WTC11 (cell line): ENCODE data around the gene RPS5. TPM values are rescaled to one million over a fixed set of nuclear protein-coding genes. Genes with fewer than 3 reads are reported as not detected.

Experiments used
- ATAC-seq: fragments of 200-7000 bp; cut with Tn5 transposase; 2 replicates; pipeline ENCODE4 v1.10.0; 2021; ENCODE audit warnings: mild to moderate bottlenecking, moderate library complexity
- CTCF ChIA-PET: fragments of 300-600 bp; sonication (Branson Sonifier 250); formaldehyde crosslinking; loops from one replicate; lab custom pipeline; 2021; ENCODE audit warnings: antibody characterized with exemption; lab: Charles Lee
- POLR2A ChIA-PET: fragments of 350-600 bp; sonication (Branson Sonifier 250); formaldehyde crosslinking; loops from one replicate; lab custom pipeline; 2021; ENCODE audit warnings: antibody characterized with exemption; lab: Charles Lee
- DNase-seq: peaks from one replicate; pipeline ENCODE4 v3.0.0; 2021; ENCODE audit warnings: low spot score
- H3K27ac Mint-ChIP-seq: 2 replicates; pipeline ENCODE4 v1.8.0; 2021; ENCODE audit warnings: mixed read lengths
- H3K27me3 Mint-ChIP-seq: 2 replicates; pipeline ENCODE4 v1.8.0; 2021; ENCODE audit warnings: low read depth, mild to moderate bottlenecking, moderate library complexity, mixed read lengths
- H3K36me3 Mint-ChIP-seq: 2 replicates; pipeline ENCODE4 v1.8.0; 2021; ENCODE audit warnings: mixed read lengths
- H3K4me1 Mint-ChIP-seq: 2 replicates; pipeline ENCODE4 v1.8.0; 2022; ENCODE audit warnings: mixed read lengths
- H3K4me3 Mint-ChIP-seq: 2 replicates; pipeline ENCODE4 v1.8.0; 2021; ENCODE audit warnings: mild to moderate bottlenecking, moderate library complexity, mixed read lengths
- H3K9me3 Mint-ChIP-seq: 2 replicates; pipeline ENCODE4 v1.8.0; 2021; ENCODE audit warnings: mixed read lengths
- AFF4 ChIP-seq: sonication (generic); formaldehyde crosslinking; IDR thresholded peaks from 2 replicates; pipeline ENCODE4 v1.8.1; 2023; ENCODE audit warnings: mild to moderate bottlenecking, missing genetic modification reagents, borderline replicate concordance
- ARID4B ChIP-seq: sonication (generic); formaldehyde crosslinking; IDR thresholded peaks from 2 replicates; pipeline ENCODE4 v1.8.0; 2023; ENCODE audit warnings: missing genetic modification reagents, mild to moderate bottlenecking, borderline replicate concordance
- CDX4 ChIP-seq: fragments of 250-450 bp; sonication (Bioruptor Pico); IDR thresholded peaks from 2 replicates; pipeline ENCODE4 v1.9.0; 2021; ENCODE audit warnings: moderate library complexity, mild to moderate bottlenecking, inconsistent platforms, borderline replicate concordance
- ERG ChIP-seq: fragments of 250-450 bp; sonication (Bioruptor Pico); IDR thresholded peaks from 2 replicates; pipeline ENCODE4 v1.8.0; 2021; ENCODE audit warnings: mild to moderate bottlenecking
- ETV6 ChIP-seq: sonication (generic); formaldehyde crosslinking; IDR thresholded peaks from 2 replicates; pipeline ENCODE4 v1.8.1; 2022; ENCODE audit warnings: mild to moderate bottlenecking, missing genetic modification reagents
- FOXP1 ChIP-seq: sonication (generic); formaldehyde crosslinking; IDR thresholded peaks from 2 replicates; pipeline ENCODE4 v1.8.0; 2022; ENCODE audit warnings: missing genetic modification reagents, mild to moderate bottlenecking, moderate library complexity, borderline replicate concordance
- IRF2 ChIP-seq: sonication (generic); formaldehyde crosslinking; IDR thresholded peaks from 2 replicates; pipeline ENCODE4 v1.8.0; 2022; ENCODE audit warnings: low read depth, missing genetic modification reagents, borderline replicate concordance
- MAX ChIP-seq: sonication (generic); formaldehyde crosslinking; IDR thresholded peaks from 2 replicates; pipeline ENCODE4 v1.8.0; 2022; ENCODE audit warnings: mild to moderate bottlenecking, missing genetic modification reagents
- MYBL2 ChIP-seq: sonication (generic); formaldehyde crosslinking; IDR thresholded peaks from 2 replicates; pipeline ENCODE4 v1.8.1; 2023; ENCODE audit warnings: mild to moderate bottlenecking, moderate library complexity, missing genetic modification reagents
- NFATC4 ChIP-seq: fragments of 250-450 bp; sonication (Bioruptor Pico); IDR thresholded peaks from 2 replicates; pipeline ENCODE4 v1.9.0; 2021; ENCODE audit warnings: mild to moderate bottlenecking
- NFE2L1 ChIP-seq: sonication (generic); formaldehyde crosslinking; IDR thresholded peaks from 2 replicates; pipeline ENCODE4 v1.8.1; 2023; ENCODE audit warnings: missing genetic modification reagents
- NFYB ChIP-seq: sonication (generic); formaldehyde crosslinking; conservative IDR thresholded peaks from 2 replicates; pipeline ENCODE4 v1.8.0; 2022; ENCODE audit warnings: low read depth, missing genetic modification reagents
- PRRX2 ChIP-seq: fragments of 250-450 bp; sonication (Bioruptor Pico); IDR thresholded peaks from 2 replicates; pipeline ENCODE4 v1.8.0; 2021; ENCODE audit warnings: mild to moderate bottlenecking
- TEAD4 ChIP-seq: sonication (generic); formaldehyde crosslinking; IDR thresholded peaks from 2 replicates; pipeline ENCODE4 v1.8.0; 2022; ENCODE audit warnings: mild to moderate bottlenecking, missing genetic modification reagents
- ZNF232 ChIP-seq: sonication (generic); formaldehyde crosslinking; IDR thresholded peaks from 2 replicates; pipeline ENCODE4 v1.8.0; 2022; ENCODE audit warnings: mild to moderate bottlenecking, missing genetic modification reagents
- ZNF263 ChIP-seq: sonication (generic); formaldehyde crosslinking; IDR thresholded peaks from 2 replicates; pipeline ENCODE4 v1.8.1; 2022; ENCODE audit warnings: low read depth, mild to moderate bottlenecking, moderate library complexity, missing genetic modification reagents
- ZNF396 ChIP-seq: fragments of 250-450 bp; sonication (Bioruptor Pico); IDR thresholded peaks from 2 replicates; pipeline ENCODE4 v1.8.0; 2021; ENCODE audit warnings: mild to moderate bottlenecking, moderate library complexity, borderline replicate concordance
- ZNF532 ChIP-seq: fragments of 250-450 bp; sonication (Bioruptor Pico); IDR thresholded peaks from 2 replicates; pipeline ENCODE4 v1.9.0; 2021; ENCODE audit warnings: mild to moderate bottlenecking, borderline replicate concordance
- ZNF671 ChIP-seq: fragments of 250-450 bp; sonication (Bioruptor Pico); IDR thresholded peaks from 2 replicates; pipeline ENCODE4 v1.8.0; 2021; ENCODE audit warnings: mild to moderate bottlenecking
- total RNA-seq: library from RNA; stranded (reverse); gene quantifications from 3 replicates; pipeline ENCODE4 v1.2.3, GENCODE V29; 2021

RPS5 gene
- total RNA-seq, 1 experiment from 2014 or later = 1,502 TPM

- H3K9me3 Mint-ChIP-seq = no peaks in the 10 kb centered on the region
- peaks cover 33% of the 10 kb centered on the region for H3K27me3 Mint-ChIP-seq
- H3K4me3 Mint-ChIP-seq = peak overlapping the region; percentile 83
- CTCF ChIA-PET = no interaction called here
- DNase-seq (peak; percentile 99), ATAC-seq (peak; percentile 95)
- POLR2A ChIA-PET = no interaction called here
- peaks cover 9% of the 10 kb centered on the region for H3K4me1 Mint-ChIP-seq
- peak overlapping the region; percentile 53; the same call in 1 of the 2 replicates for H3K27ac Mint-ChIP-seq
- H3K36me3 Mint-ChIP-seq = peaks cover 4% of the 10 kb centered on the region; the same call in 1 of the 2 replicates
- TF ChIP-seq NFYB (peak; percentile 94), ZNF263 (CRISPR knock-in tag) (no peak), ERG (CRISPR knock-in tag) (no peak), ZNF532 (CRISPR knock-in tag) (no peak), MAX (CRISPR knock-in tag) (peak; percentile 92), ETV6 (0 out of 2 replicates have a peak, but pooled peaks have one; percentile 40), PRRX2 (CRISPR knock-in tag) (no peak), CDX4 (CRISPR knock-in tag) (no peak), FOXP1 (CRISPR knock-in tag) (peak; percentile 54; the same call in 1 of the 2 replicates), ZNF671 (CRISPR knock-in tag) (no peak), ZNF396 (no peak), TEAD4 (CRISPR knock-in tag) (no peak), NFE2L1 (CRISPR knock-in tag) (peak; percentile 65; the same call in 1 of the 2 replicates), MYBL2 (peak; percentile 29; the same call in 1 of the 2 replicates), ARID4B (CRISPR knock-in tag) (peak; percentile 41; the same call in 1 of the 2 replicates), AFF4 (CRISPR knock-in tag) (no peak), ZNF232 (0 out of 2 replicates have a peak, but pooled peaks have one; percentile 2), NFATC4 (CRISPR knock-in tag) (no peak), IRF2 (no peak)
Observed at GRCh38 chr19:58400916-58401839, 14.1 kb downstream of the RPS5 start.
